ENCODE results near the gene EXOC1L. TPM values are rescaled to one million over a fixed set of nuclear protein-coding genes. Genes with fewer than 3 reads are reported as not detected.

The EXOC1L gene
- total RNA-seq: not detected in 2 replicates

GRCh38 chr4:55819634-55820033 is at the start of gene EXOC1L:
EXOC1L (plus strand) TSS chr4:55819790; CDS start chr4:55820027, 237 bp downstream.

GRCh38 chr4:55853484-55854046 is 34.0 kb downstream of the EXOC1L start, which contains the start of gene EXOC1:
EXOC1 (plus strand) TSS chr4:55853648; CDS start chr4:55858324, 4,676 bp downstream.

Small RNA genes within 50 kb of the gene (small RNA-seq; reads per million reads assigned to genes)
- gene RNU6-276P (ENCODE audit: low replicate concordance): not detected
- not detected for gene RNU6-652P (ENCODE audit: low replicate concordance)

Other genes with a start within 250 kb of the EXOC1L start
- not detected in 2 replicates for gene PDCL2, start 227.5 kb upstream of the EXOC1L start, total RNA-seq
- gene NMU, start 183.5 kb upstream of the EXOC1L start, total RNA-seq: not detected in 2 replicates
- gene EXOC1, start 33.9 kb downstream of the EXOC1L start, total RNA-seq: 37.4 and 48.5 TPM in 2 replicates
- 10.3 and 21.8 TPM in 2 replicates for gene CEP135, start 129.2 kb downstream of the EXOC1L start, total RNA-seq